Mucosa of stomach (tissue), 1 donor: ENCODE results near the gene GSG1L.

Experiments used
- H3K27me3 ChIP-seq: one replicate; pipeline ENCODE4 v1.7.0; 2013; ENCODE audit warnings: mild to moderate bottlenecking, low read length; ENCODE audit not compliant: control insufficient read depth, insufficient read depth
- H3K36me3 ChIP-seq: one replicate; pipeline ENCODE4 v1.7.0; 2013; ENCODE audit warnings: low read length; ENCODE audit not compliant: control insufficient read depth, insufficient read depth
- H3K4me1 ChIP-seq: one replicate; pipeline ENCODE4 v1.7.0; 2013; ENCODE audit warnings: mild to moderate bottlenecking, low read length; ENCODE audit not compliant: control insufficient read depth, insufficient read depth
- H3K4me3 ChIP-seq: one replicate; pipeline ENCODE4 v1.7.0; 2013; ENCODE audit warnings: low read length
- H3K9ac ChIP-seq: one replicate; pipeline ENCODE4 v1.7.0; 2013; ENCODE audit warnings: mild to moderate bottlenecking, low read length, moderate library complexity
- H3K9me3 ChIP-seq: one replicate; pipeline ENCODE4 v1.7.0; 2013; ENCODE audit warnings: mild to moderate bottlenecking, low read length, moderate library complexity; ENCODE audit not compliant: control insufficient read depth
- donor health status: Pancreatic carcinoma.

The GSG1L gene

GRCh38 chr16:27789595-27790241, 273.8 kb downstream of the GSG1L start:
- Histone ChIP-seq H3K36me3 (no peaks in the 10 kb centered on the region), H3K4me1 (no peaks in the 10 kb centered on the region), H3K9me3 (no peaks in the 10 kb centered on the region), H3K4me3 (no peak overlapping the region), H3K27me3 (no peaks in the 10 kb centered on the region), H3K9ac (no peak overlapping the region)

GRCh38 chr16:27789150-27789549, 274.4 kb downstream of the GSG1L start:
- Histone ChIP-seq H3K27me3 (no peaks in the 10 kb centered on the region), H3K36me3 (no peaks in the 10 kb centered on the region), H3K4me1 (no peaks in the 10 kb centered on the region), H3K9ac (no peak overlapping the region), H3K9me3 (no peaks in the 10 kb centered on the region), H3K4me3 (no peak overlapping the region)

GRCh38 chr16:27787665-27788064, 275.8 kb downstream of the GSG1L start:
- no peak overlapping the region for H3K9ac ChIP-seq
- H3K4me3 ChIP-seq, result no peak overlapping the region
- H3K27me3 ChIP-seq, result no peaks in the 10 kb centered on the region
- H3K9me3 ChIP-seq, result no peaks in the 10 kb centered on the region
- no peaks in the 10 kb centered on the region for H3K36me3 ChIP-seq
- H3K4me1 ChIP-seq, result no peaks in the 10 kb centered on the region

GRCh38 chr16:27786923-27787625, 276.4 kb downstream of the GSG1L start:
- no peaks in the 10 kb centered on the region for H3K9me3 ChIP-seq
- H3K4me1 ChIP-seq, result no peaks in the 10 kb centered on the region
- no peak overlapping the region for H3K4me3 ChIP-seq
- H3K27me3 ChIP-seq, result no peaks in the 10 kb centered on the region
- H3K36me3 ChIP-seq, result no peaks in the 10 kb centered on the region
- no peak overlapping the region for H3K9ac ChIP-seq

- Histone ChIP-seq H3K9me3 (no peaks in the 10 kb centered on the region), H3K36me3 (no peaks in the 10 kb centered on the region), H3K27me3 (no peaks in the 10 kb centered on the region), H3K4me3 (no peak overlapping the region), H3K4me1 (no peaks in the 10 kb centered on the region), H3K9ac (no peak overlapping the region)
Observed at GRCh38 chr16:27786221-27786922, 277.1 kb downstream of the GSG1L start.

- Histone ChIP-seq H3K4me1 (no peaks in the 10 kb centered on the region), H3K27me3 (no peaks in the 10 kb centered on the region)
Observed at GRCh38 chr16:27785307-27785678, 278.2 kb downstream of the GSG1L start.

GRCh38 chr16:27784351-27785306, 278.9 kb downstream of the GSG1L start:
- Histone ChIP-seq H3K36me3 (no peaks in the 10 kb centered on the region), H3K9me3 (no peaks in the 10 kb centered on the region), H3K27me3 (no peaks in the 10 kb centered on the region), H3K4me3 (no peak overlapping the region), H3K9ac (no peak overlapping the region), H3K4me1 (no peaks in the 10 kb centered on the region)

More at GRCh38 chr16:27785307-27785678, 278.2 kb downstream of the GSG1L start:
- Histone ChIP-seq H3K9ac (no peak overlapping the region), H3K36me3 (no peaks in the 10 kb centered on the region), H3K4me3 (no peak overlapping the region), H3K9me3 (no peaks in the 10 kb centered on the region)

GRCh38 chr16:27781981-27782880, 281.3 kb downstream of the GSG1L start:
- H3K9ac ChIP-seq, result no peak overlapping the region
- H3K9me3 ChIP-seq, result no peaks in the 10 kb centered on the region
- H3K4me3 ChIP-seq, result no peak overlapping the region
- no peaks in the 10 kb centered on the region for H3K27me3 ChIP-seq
- no peaks in the 10 kb centered on the region for H3K36me3 ChIP-seq
- no peaks in the 10 kb centered on the region for H3K4me1 ChIP-seq

- H3K9ac ChIP-seq, result no peak overlapping the region
- H3K36me3 ChIP-seq, result no peaks in the 10 kb centered on the region
- H3K9me3 ChIP-seq, result no peaks in the 10 kb centered on the region
- H3K27me3 ChIP-seq, result no peaks in the 10 kb centered on the region
- no peaks in the 10 kb centered on the region for H3K4me1 ChIP-seq
- no peak overlapping the region for H3K4me3 ChIP-seq
Observed at GRCh38 chr16:27781195-27781524, 282.4 kb downstream of the GSG1L start.

- H3K9me3 ChIP-seq, result no peaks in the 10 kb centered on the region
- no peaks in the 10 kb centered on the region for H3K27me3 ChIP-seq
- no peaks in the 10 kb centered on the region for H3K36me3 ChIP-seq
- no peak overlapping the region for H3K4me3 ChIP-seq
- no peak overlapping the region for H3K9ac ChIP-seq
- no peaks in the 10 kb centered on the region for H3K4me1 ChIP-seq
Observed at GRCh38 chr16:27780468-27781194, 282.9 kb downstream of the GSG1L start.
